ENCODE results near the gene PTPRN2. TPM values are rescaled to one million over a fixed set of nuclear protein-coding genes. Genes with fewer than 3 reads are reported as not detected.

PTPRN2 gene
- total RNA-seq, 1 experiment from 2014 or later, result not detected

- no peak overlapping the region for H2AFZ ChIP-seq
These were observed 348.2 kb downstream of the PTPRN2 start for GRCh38 chr7:158239290-158239981.

GRCh38 chr7:158238616-158239289 lies 348.9 kb downstream of the PTPRN2 start:
- TF ChIP-seq CTCF (conservative IDR thresholded peaks at IDR 0.05) (no peak), EZH2 (IDR thresholded peaks at IDR 0.05; ENCODE audit: low read depth) (no peak)
- Histone ChIP-seq H3K9me3 (ENCODE audit: insufficient read depth, low read depth) (no peaks in the 10 kb centered on the region; the same call in 1 of the 2 replicates), H2AFZ (no peak overlapping the region), H4K20me1 (ENCODE audit: insufficient read depth) (no peaks in the 10 kb centered on the region), H3K27ac (no peak overlapping the region), H3K27me3 (ENCODE audit: insufficient read depth, low read depth) (peaks cover 85% of the 10 kb centered on the region), H3K4me1 (replicated peaks; ENCODE audit: insufficient read depth) (no peaks in the 10 kb centered on the region), H3F3A (ENCODE audit: insufficient read depth, low read depth) (no peaks in the 10 kb centered on the region), H3K79me2 (ENCODE audit: low read depth) (no peaks in the 10 kb centered on the region), H3K4me2 (no peak overlapping the region), H3K36me3 (ENCODE audit: low read depth) (no peaks in the 10 kb centered on the region), H3K4me3 (no peak overlapping the region), H3K9me2 (ENCODE audit: insufficient read depth) (no peaks in the 10 kb centered on the region)
- intact Hi-C loops (cut with micrococcal nuclease; ENCODE audit: unreplicated experiment), result no loop called here
- POLR2A ChIA-PET (ENCODE audit: unreplicated experiment), result no interaction called here
- CTCF ChIA-PET, result no interaction called here
- no peak for DNase-seq
- no TSS peak for BruUV-seq (replicated peaks)

More at GRCh38 chr7:158239290-158239981, 348.2 kb downstream of the PTPRN2 start:
- H3K36me3 ChIP-seq (ENCODE audit: low read depth), result no peaks in the 10 kb centered on the region
- POLR2A ChIA-PET (ENCODE audit: unreplicated experiment), result no interaction called here
- no peak for DNase-seq
- BruUV-seq (replicated peaks), result no TSS peak
- TF ChIP-seq EZH2 (IDR thresholded peaks at IDR 0.05; ENCODE audit: low read depth), result no peak
- no peak for TF ChIP-seq CTCF (conservative IDR thresholded peaks at IDR 0.05)
- no peak overlapping the region for H3K27ac ChIP-seq
- H3K9me2 ChIP-seq (ENCODE audit: insufficient read depth), result no peaks in the 10 kb centered on the region
- H3K4me3 ChIP-seq, result no peak overlapping the region
- H4K20me1 ChIP-seq (ENCODE audit: insufficient read depth), result no peaks in the 10 kb centered on the region
- H3K4me2 ChIP-seq, result no peak overlapping the region
- H3K9me3 ChIP-seq (ENCODE audit: insufficient read depth, low read depth), result no peaks in the 10 kb centered on the region; the same call in 1 of the 2 replicates
- no peaks in the 10 kb centered on the region for H3K4me1 ChIP-seq (replicated peaks; ENCODE audit: insufficient read depth)
- CTCF ChIA-PET, result no interaction called here
- peaks cover 85% of the 10 kb centered on the region for H3K27me3 ChIP-seq (ENCODE audit: insufficient read depth, low read depth)
- no peaks in the 10 kb centered on the region for H3K79me2 ChIP-seq (ENCODE audit: low read depth)
- intact Hi-C loops (cut with micrococcal nuclease; ENCODE audit: unreplicated experiment), result no loop called here
- no peaks in the 10 kb centered on the region for H3F3A ChIP-seq (ENCODE audit: insufficient read depth, low read depth)

GRCh38 chr7:158237672-158238335 lies 349.8 kb downstream of the PTPRN2 start:
- intact Hi-C loops (cut with micrococcal nuclease; ENCODE audit: unreplicated experiment), result no loop called here
- no peaks in the 10 kb centered on the region for H3K9me2 ChIP-seq (ENCODE audit: insufficient read depth)
- no peak for DNase-seq
- no peaks in the 10 kb centered on the region; the same call in 1 of the 2 replicates for H3K9me3 ChIP-seq (ENCODE audit: insufficient read depth, low read depth)
- no TSS peak for BruUV-seq (replicated peaks)
- peaks cover 87% of the 10 kb centered on the region for H3K27me3 ChIP-seq (ENCODE audit: insufficient read depth, low read depth)
- H3K36me3 ChIP-seq (ENCODE audit: low read depth), result no peaks in the 10 kb centered on the region
- no peaks in the 10 kb centered on the region for H3K79me2 ChIP-seq (ENCODE audit: low read depth)
- H3K4me2 ChIP-seq, result no peak overlapping the region
- no peaks in the 10 kb centered on the region for H3K4me1 ChIP-seq (replicated peaks; ENCODE audit: insufficient read depth)
- POLR2A ChIA-PET (ENCODE audit: unreplicated experiment), result no interaction called here
- no peaks in the 10 kb centered on the region for H3F3A ChIP-seq (ENCODE audit: insufficient read depth, low read depth)
- no peak overlapping the region for H3K4me3 ChIP-seq
- TF ChIP-seq CTCF (conservative IDR thresholded peaks at IDR 0.05), result no peak
- TF ChIP-seq EZH2 (IDR thresholded peaks at IDR 0.05; ENCODE audit: low read depth), result no peak
- CTCF ChIA-PET, result no interaction called here
- H2AFZ ChIP-seq, result no peak overlapping the region
- H3K27ac ChIP-seq, result no peak overlapping the region
- no peaks in the 10 kb centered on the region for H4K20me1 ChIP-seq (ENCODE audit: insufficient read depth)

All from PC-9 (cell line).